ENCODE results near the gene PLB1. TPM values are rescaled to one million over a fixed set of nuclear protein-coding genes. Genes with fewer than 3 reads are reported as not detected.

Gene PLB1
- total RNA-seq, 2 experiments from 2014 or later: 1.3 to 1.6 TPM

- DNase-seq (no peak), ATAC-seq (ENCODE audit: poor library complexity) (no peak)
- intact Hi-C loops (cut with DNase I, micrococcal nuclease): loop anchor here in 1 of 2 experiments (10.0 kb wide), 1 partner anchor 64 kb away; no protein-coding TSS in a partner anchor
- no peak overlapping the region for H3K4me3 Mint-ChIP-seq
- no peaks in the 10 kb centered on the region for H3K27me3 ChIP-seq (ENCODE audit: control insufficient read depth in 1 of 2, insufficient read depth in 2 of 2, low read length in 2 of 2)
- H3K27me3 Mint-ChIP-seq: no peaks in the 10 kb centered on the region
- peaks cover 6% of the 10 kb centered on the region for H3K4me1 Mint-ChIP-seq (ENCODE audit: low read depth)
- POLR2A ChIA-PET: no interaction called here
- H3K9me3 ChIP-seq (ENCODE audit: control insufficient read depth in 1 of 2, insufficient read depth in 1 of 2, low read length in 2 of 2): no peaks in the 10 kb centered on the region
- H3K9me3 Mint-ChIP-seq: no peaks in the 10 kb centered on the region
- H3K36me3 ChIP-seq (ENCODE audit: insufficient read depth, low read length): no peaks in the 10 kb centered on the region
- CTCF ChIA-PET: no interaction called here
- H3K36me3 Mint-ChIP-seq (ENCODE audit: low read depth): no peaks in the 10 kb centered on the region
- H3K4me3 ChIP-seq (ENCODE audit: low read length): no peak overlapping the region
- no peak overlapping the region for H3K27ac Mint-ChIP-seq
- no peak overlapping the region for H3K27ac ChIP-seq (ENCODE audit: low read depth in 1 of 2, low read length in 2 of 2)
- peaks cover 8% of the 10 kb centered on the region for H3K4me1 ChIP-seq (ENCODE audit: insufficient read depth, low read length)
- no peak for TF ChIP-seq CTCF (IDR thresholded peaks at IDR 0.05)
Observed at GRCh38 chr2:28688818-28689217, 193.0 kb downstream of the PLB1 start.

- H3K27me3 ChIP-seq (ENCODE audit: control insufficient read depth in 1 of 2, insufficient read depth in 2 of 2, low read length in 2 of 2): no peaks in the 10 kb centered on the region
- Mint-ChIP-seq H3K27me3 (no peaks in the 10 kb centered on the region), H3K4me3 (no peak overlapping the region), H3K4me1 (ENCODE audit: low read depth) (no peaks in the 10 kb centered on the region), H3K9me3 (no peaks in the 10 kb centered on the region), H3K27ac (no peak overlapping the region), H3K36me3 (ENCODE audit: low read depth) (no peaks in the 10 kb centered on the region)
- peaks cover 2% of the 10 kb centered on the region for H3K4me1 ChIP-seq (ENCODE audit: insufficient read depth, low read length)
- ChIA-PET POLR2A (no interaction called here), CTCF (no interaction called here)
- no peaks in the 10 kb centered on the region for H3K9me3 ChIP-seq (ENCODE audit: control insufficient read depth in 1 of 2, insufficient read depth in 1 of 2, low read length in 2 of 2)
- no peak for TF ChIP-seq CTCF (IDR thresholded peaks at IDR 0.05)
- no peak overlapping the region for H3K4me3 ChIP-seq (ENCODE audit: low read length)
- H3K27ac ChIP-seq (ENCODE audit: low read depth in 1 of 2, low read length in 2 of 2): no peak overlapping the region
- intact Hi-C loops (cut with DNase I, micrococcal nuclease): loop anchor here in 1 of 2 experiments (10.0 kb wide), 1 partner anchor 65 kb away; no protein-coding TSS in a partner anchor
- DNase-seq (no peak), ATAC-seq (ENCODE audit: poor library complexity) (no peak)
- H3K36me3 ChIP-seq (ENCODE audit: insufficient read depth, low read length): no peaks in the 10 kb centered on the region
Observed at GRCh38 chr2:28689771-28690170, 193.9 kb downstream of the PLB1 start.

- H3K9me3 Mint-ChIP-seq: no peaks in the 10 kb centered on the region
- Histone ChIP-seq H3K9me3 (ENCODE audit: control insufficient read depth in 1 of 2, insufficient read depth in 1 of 2, low read length in 2 of 2) (no peaks in the 10 kb centered on the region), H3K4me3 (ENCODE audit: low read length) (no peak overlapping the region), H3K4me1 (ENCODE audit: insufficient read depth, low read length) (no peaks in the 10 kb centered on the region), H3K36me3 (ENCODE audit: insufficient read depth, low read length) (no peaks in the 10 kb centered on the region), H3K27ac (ENCODE audit: low read depth in 1 of 2, low read length in 2 of 2) (no peak overlapping the region), H3K27me3 (ENCODE audit: control insufficient read depth in 1 of 2, insufficient read depth in 2 of 2, low read length in 2 of 2) (no peaks in the 10 kb centered on the region)
- no peaks in the 10 kb centered on the region for H3K27me3 Mint-ChIP-seq
- DNase-seq (no peak), ATAC-seq (ENCODE audit: poor library complexity) (no peak)
- CTCF ChIA-PET: no interaction called here
- no peaks in the 10 kb centered on the region for H3K4me1 Mint-ChIP-seq (ENCODE audit: low read depth)
- H3K36me3 Mint-ChIP-seq (ENCODE audit: low read depth): no peaks in the 10 kb centered on the region
- no peak overlapping the region for H3K27ac Mint-ChIP-seq
- no peak for TF ChIP-seq CTCF (IDR thresholded peaks at IDR 0.05)
- intact Hi-C loops (cut with DNase I, micrococcal nuclease): no loop called here
- POLR2A ChIA-PET: no interaction called here
- no peak overlapping the region for H3K4me3 Mint-ChIP-seq
Observed at GRCh38 chr2:28692411-28692810, 196.6 kb downstream of the PLB1 start.

Data from CD4-positive, alpha-beta T cell (primary cell).